A549 treated with ZK216348 at 1 μM for 4 hours (cell line): ENCODE data around the gene SDR39U1. TPM values are rescaled to one million over a fixed set of nuclear protein-coding genes. Genes with fewer than 3 reads are reported as not detected.

Experiments used
- total RNA-seq: library from RNA; stranded (reverse); fragments of 200-300 nt; extraction: Qiagen RNA extraction; gene quantifications from 5 replicates; pipeline ENCODE4 v1.2.3, GENCODE V29; 2022; ENCODE audit warnings: low read depth

SDR39U1 gene, protein sequence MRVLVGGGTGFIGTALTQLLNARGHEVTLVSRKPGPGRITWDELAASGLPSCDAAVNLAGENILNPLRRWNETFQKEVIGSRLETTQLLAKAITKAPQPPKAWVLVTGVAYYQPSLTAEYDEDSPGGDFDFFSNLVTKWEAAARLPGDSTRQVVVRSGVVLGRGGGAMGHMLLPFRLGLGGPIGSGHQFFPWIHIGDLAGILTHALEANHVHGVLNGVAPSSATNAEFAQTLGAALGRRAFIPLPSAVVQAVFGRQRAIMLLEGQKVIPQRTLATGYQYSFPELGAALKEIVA
- total RNA-seq = 33.1 to 53.2 TPM (median 49.6 TPM) in 5 replicates

DNA sequence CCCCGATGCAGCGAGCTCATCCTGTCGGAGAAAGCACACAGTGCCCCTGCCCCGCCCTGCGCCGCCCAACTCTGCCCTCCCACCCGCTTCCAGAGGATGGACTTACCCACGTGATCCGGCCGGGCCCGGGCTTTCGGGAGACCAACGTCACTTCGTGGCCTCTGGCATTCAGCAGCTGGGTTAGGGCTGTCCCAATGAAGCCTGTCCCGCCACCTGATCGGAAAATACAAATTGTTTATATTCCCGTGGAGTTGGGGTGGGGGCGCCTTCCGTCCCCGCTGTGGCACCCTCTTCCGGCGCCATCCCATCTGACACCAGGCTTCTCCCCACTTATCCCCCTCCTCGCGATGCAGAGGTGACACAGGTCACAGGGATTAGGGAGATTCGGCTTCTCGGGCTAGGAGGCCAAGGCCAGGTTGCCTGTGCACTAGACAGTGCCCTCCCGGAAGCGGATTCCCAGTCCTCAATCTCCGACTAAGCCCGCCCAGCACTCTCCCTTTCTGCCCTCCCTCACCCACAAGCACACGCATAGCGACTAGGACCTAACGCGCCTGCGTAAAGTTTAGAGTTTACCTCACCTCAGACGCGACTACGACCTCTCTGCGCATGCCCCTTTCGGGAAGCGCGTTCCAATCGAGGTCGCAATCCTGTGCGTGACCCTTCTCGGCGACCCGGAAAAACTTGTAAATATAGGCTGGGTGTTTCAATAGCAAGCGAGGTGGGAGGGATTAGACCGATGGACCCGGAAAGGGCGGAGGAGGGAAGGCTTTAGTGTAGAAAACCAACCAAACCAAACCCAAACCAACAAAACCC is at the start of gene SDR39U1:
Gene SDR39U1 (minus strand): TSS at position 537 of the 813 bp plus-strand sequence. CDS start 7 bp downstream, at position 530.

DNA sequence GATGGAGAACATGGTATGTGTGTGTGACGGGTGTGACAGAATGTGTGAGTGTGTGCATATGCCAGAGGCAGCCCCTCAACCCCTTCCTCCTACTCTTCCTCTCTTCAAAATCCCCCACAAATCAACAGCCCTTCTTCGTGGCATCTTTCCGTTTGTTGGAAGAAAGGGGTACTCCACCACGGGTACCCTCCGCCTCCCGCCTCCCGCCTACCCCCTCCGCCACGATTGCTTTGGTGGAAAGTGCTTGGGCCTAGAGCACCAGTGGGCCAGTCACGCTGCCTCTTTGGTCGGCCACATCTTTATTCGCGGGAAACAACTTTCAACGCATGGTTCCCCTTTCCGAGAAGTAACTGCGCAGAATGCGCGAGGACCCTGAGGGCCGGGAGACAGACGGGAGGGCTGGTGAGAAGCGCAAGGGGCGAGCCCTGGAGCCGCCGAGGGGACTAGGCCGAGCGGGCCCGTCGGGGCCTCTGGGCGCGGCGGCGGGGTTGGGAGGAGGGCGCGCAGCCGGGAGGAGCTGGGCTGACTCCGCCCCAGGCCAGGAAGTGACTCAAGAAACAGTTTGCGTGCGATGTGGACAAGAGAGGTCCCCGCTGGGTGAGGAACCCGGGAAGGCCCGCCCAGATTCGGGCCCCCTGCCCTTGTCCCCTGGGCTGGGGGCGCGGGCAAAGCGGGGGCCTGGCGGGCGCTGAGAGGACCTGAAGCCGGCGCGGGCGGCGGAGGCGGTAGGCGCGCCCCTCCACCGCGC is 13.0 kb downstream of the SDR39U1 start, which contains the start of the genes CBLN3 and KHNYN:
Gene CBLN3 (minus strand): TSS at position 274 of the 748 bp plus-strand sequence. CDS start 614 bp downstream, outside the sequence.
Gene KHNYN (plus strand): TSS at position 560 of the 748 bp plus-strand sequence. CDS start 777 bp downstream, outside the sequence.

GRCh38 chr14:24398653-24399446 is 43.7 kb downstream of the SDR39U1 start, which contains the start of gene NYNRIN:
Gene NYNRIN, plus strand, starts transcription at chr14:24399003. Its CDS starts 244 bp downstream, at chr14:24399247.

Other genes starting within 250 kb of the SDR39U1 start
- gene TM9SF1, start 247.3 kb downstream of the SDR39U1 start, total RNA-seq = 48.0 to 74.0 TPM (median 66.9 TPM) in 5 replicates
- not detected in 5 replicates for gene TSSK4, start 237.1 kb downstream of the SDR39U1 start, total RNA-seq
- gene CHMP4A, start 229.3 kb downstream of the SDR39U1 start, total RNA-seq = 76.7 to 107 TPM (median 84.4 TPM) in 5 replicates
- gene MDP1, start 226.7 kb downstream of the SDR39U1 start, total RNA-seq = 22.6 to 33.8 TPM (median 29.9 TPM) in 5 replicates
- gene NEDD8, start 210.4 kb downstream of the SDR39U1 start, total RNA-seq = 456 to 538 TPM (median 471 TPM) in 5 replicates
- 53.6 to 67.0 TPM (median 57.2 TPM) in 5 replicates for gene GMPR2, start 209.8 kb downstream of the SDR39U1 start, total RNA-seq
- gene TINF2, start 200.2 kb downstream of the SDR39U1 start, total RNA-seq = 31.9 to 41.7 TPM (median 36.3 TPM) in 5 replicates
- 0.72 to 1.3 TPM (median 0.74 TPM) in 5 replicates for gene TGM1, start 179.6 kb downstream of the SDR39U1 start, total RNA-seq
- gene RABGGTA, start 171.2 kb downstream of the SDR39U1 start, total RNA-seq = 13.7 to 19.6 TPM (median 18.4 TPM) in 5 replicates
- 9.5 to 15.2 TPM (median 13.7 TPM) in 5 replicates for gene DHRS1, start 143.0 kb downstream of the SDR39U1 start, total RNA-seq
- 11.6 to 19.3 TPM (median 18.7 TPM) in 5 replicates for gene NOP9, start 142.9 kb downstream of the SDR39U1 start, total RNA-seq
- 0.12 to 0.21 TPM (median 0.18 TPM) in 4 of 5 replicates, not detected in the other for gene CIDEB, start 134.8 kb downstream of the SDR39U1 start, total RNA-seq
- 2.0 to 6.3 TPM (median 5.6 TPM) in 5 replicates for gene LTB4R2, start 132.6 kb downstream of the SDR39U1 start, total RNA-seq
- 3.2 to 6.8 TPM (median 5.9 TPM) in 5 replicates for gene LTB4R, start 131.3 kb downstream of the SDR39U1 start, total RNA-seq
- gene ADCY4, start 107.7 kb downstream of the SDR39U1 start, total RNA-seq = 0.21 TPM in 1 of 5 replicates, not detected in the others
- not detected in 5 replicates for gene RIPK3, start 102.8 kb downstream of the SDR39U1 start, total RNA-seq
- 0.15 to 0.36 TPM (median 0.25 TPM) in 4 of 5 replicates, not detected in the other for gene NFATC4, start 74.6 kb downstream of the SDR39U1 start, total RNA-seq
- gene NYNRIN, start 43.8 kb downstream of the SDR39U1 start, total RNA-seq = 0.25 to 0.57 TPM (median 0.27 TPM) in 5 replicates
- gene CBLN3, start 13.1 kb downstream of the SDR39U1 start, total RNA-seq = 0.59 to 2.1 TPM (median 1.1 TPM) in 5 replicates
- 19.8 to 31.7 TPM (median 27.3 TPM) in 5 replicates for gene KHNYN, start 12.8 kb downstream of the SDR39U1 start, total RNA-seq
- not detected in 5 replicates for gene CMA1, start 65.5 kb upstream of the SDR39U1 start, total RNA-seq
- not detected in 5 replicates for gene CTSG, start 133.5 kb upstream of the SDR39U1 start, total RNA-seq
- gene GZMH, start 166.9 kb upstream of the SDR39U1 start, total RNA-seq = not detected in 5 replicates
- not detected in 5 replicates for gene GZMB, start 191.4 kb upstream of the SDR39U1 start, total RNA-seq